Left ventricle myocardium superior (tissue), 1 donor: ENCODE results near the gene LRFN5. TPM values are rescaled to one million over a fixed set of nuclear protein-coding genes. Genes with fewer than 3 reads are reported as not detected.
"Not testable (repeated sequence)": the region's sequence is repeated elsewhere in the genome, so short reads cannot be mapped to it uniquely, and the experiment has no call there.

ENCODE experiments used
- ATAC-seq: fragments of 200-7000 bp; cut with Tn5 transposase; one replicate; pipeline ENCODE4 v1.9.1; 2020; ENCODE audit warnings: mild to moderate bottlenecking, moderate library complexity
- DNase-seq: peaks from one replicate; pipeline ENCODE4 v3.0.0-alpha.2; 2020
- intact Hi-C: fragments of 100-400 bp; cut with micrococcal nuclease; formaldehyde crosslinking; loops from one replicate; pipeline ENCODE4 v1.11.0; 2022
- total RNA-seq: library from RNA; stranded (reverse); fragmentation: NEBNext Ultra II Directional; extraction: Animal tissue kit (Norgen Biotek cat#: 25700); gene quantifications from one replicate; pipeline ENCODE4 v1.2.1, GENCODE V29; 2021
- donor health status: DM: no; HTN: yes; CAD: no; lungs with severe emphysema.

LRFN5 gene
- total RNA-seq, 1 donor from 2014 or later, result 0.37 TPM

DNA sequence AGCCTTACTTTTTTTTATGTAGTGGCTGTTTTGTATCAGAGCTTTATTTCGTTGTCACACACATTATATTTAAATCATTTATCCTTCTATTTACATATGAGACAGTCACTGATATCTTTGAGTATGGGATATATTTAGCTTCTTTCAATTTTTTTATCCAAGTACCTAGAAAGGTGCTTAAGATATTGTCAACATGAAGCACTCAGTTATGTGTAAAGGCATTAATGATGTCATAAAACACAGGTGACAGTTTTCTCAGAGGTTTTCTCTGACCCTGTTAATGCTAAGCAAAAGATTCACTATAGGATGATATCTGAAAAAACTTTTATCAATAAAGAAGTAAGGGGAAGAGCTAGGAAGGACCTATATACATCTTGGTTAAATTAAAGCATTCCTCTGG lies 23.2 kb downstream of the LRFN5 start:
- intact Hi-C loops, result no loop called here
- DNase-seq, result no peak
- ATAC-seq, result no peak

- ATAC-seq (no peak), DNase-seq (no peak)
- intact Hi-C loops, result no loop called here
Observed at GRCh38 chr14:41634286-41634685, 27.6 kb downstream of the LRFN5 start.

GRCh38 chr14:41636492-41637392 lies 30.1 kb downstream of the LRFN5 start:
- DNase-seq (no peak), ATAC-seq (no peak)
- intact Hi-C loops, result no loop called here

DNA sequence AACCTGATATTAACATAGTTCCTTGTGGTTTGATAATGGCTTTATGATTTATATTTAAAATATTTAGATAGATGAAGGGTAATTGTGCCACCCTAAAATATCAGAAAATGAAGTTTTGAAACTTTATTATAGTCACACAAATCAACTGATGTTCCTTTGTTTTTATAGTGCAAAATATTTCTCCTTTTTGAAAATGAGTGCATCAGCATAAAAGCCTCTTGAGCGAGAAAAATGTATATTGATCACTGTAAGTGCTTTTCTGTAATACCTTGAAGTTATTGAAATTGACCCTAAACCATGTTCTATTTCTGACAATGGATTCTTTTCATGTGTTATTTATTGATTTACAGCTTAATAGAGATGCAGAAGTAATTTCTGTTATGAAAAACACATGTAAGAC lies 35.0 kb downstream of the LRFN5 start:
- ATAC-seq (no peak), DNase-seq (no peak)
- intact Hi-C loops, result no loop called here

GRCh38 chr14:41642367-41642766 lies 35.7 kb downstream of the LRFN5 start:
- ATAC-seq (no peak), DNase-seq (no peak)
- intact Hi-C loops, result no loop called here

DNA sequence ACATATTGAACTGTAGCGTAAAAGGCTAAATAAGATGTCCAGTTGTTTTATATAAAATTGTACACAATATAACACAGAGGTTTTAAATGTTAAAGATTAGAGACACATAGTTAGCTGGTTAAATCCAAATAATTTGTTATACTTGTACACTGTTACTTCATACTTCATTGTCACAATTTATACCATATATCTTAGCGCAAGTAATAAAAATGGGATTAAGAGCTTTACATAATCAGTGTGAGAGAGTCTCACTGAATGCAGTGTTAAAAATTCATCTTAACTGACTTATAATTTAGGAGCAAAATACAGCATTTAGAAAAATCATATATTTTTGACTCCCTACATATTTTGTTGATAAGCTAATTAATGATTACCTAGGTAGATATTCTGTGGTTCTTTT lies 36.1 kb downstream of the LRFN5 start:
- no peak for ATAC-seq
- DNase-seq, result no peak
- intact Hi-C loops, result no loop called here

GRCh38 chr14:41644606-41645005 lies 37.9 kb downstream of the LRFN5 start:
- no peak for ATAC-seq
- DNase-seq, result no peak
- intact Hi-C loops, result no loop called here

GRCh38 chr14:41650802-41651201 lies 44.1 kb downstream of the LRFN5 start:
- DNase-seq (no peak), ATAC-seq (no peak)
- intact Hi-C loops, result no loop called here

GRCh38 chr14:41654196-41654595 lies 47.5 kb downstream of the LRFN5 start:
- intact Hi-C loops, result no loop called here
- ATAC-seq (no peak), DNase-seq (no peak)

DNA sequence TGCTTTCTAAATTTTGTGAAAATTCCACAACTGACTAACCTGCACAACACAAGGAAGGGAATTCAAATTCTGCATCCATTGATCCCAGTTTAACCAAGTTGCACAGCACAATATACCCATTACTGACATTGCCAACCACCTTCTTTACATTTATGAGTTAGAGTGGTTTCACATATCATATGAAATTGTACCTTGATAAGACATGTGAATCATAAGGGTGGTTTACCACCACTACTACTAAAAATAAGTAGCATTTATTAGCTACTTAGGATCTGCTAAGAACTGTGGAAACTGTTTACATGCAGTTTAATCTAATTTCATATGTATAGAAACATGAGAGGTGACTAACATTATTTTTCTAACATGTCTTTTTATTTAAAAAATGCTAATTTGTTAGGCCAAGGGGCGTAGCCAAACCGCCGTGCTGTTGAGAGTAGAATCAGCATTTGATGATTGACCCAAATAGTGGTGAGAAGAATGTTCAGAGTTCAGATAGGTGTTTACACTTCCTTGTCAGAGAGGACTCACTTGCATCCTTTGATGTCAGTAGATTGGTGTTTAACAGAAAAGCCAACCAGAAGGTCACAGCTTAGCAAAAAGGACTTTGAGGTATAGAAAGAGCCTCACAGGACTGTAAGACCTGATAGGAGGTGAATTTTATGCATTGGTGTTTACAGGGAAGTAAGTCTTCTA lies 56.2 kb downstream of the LRFN5 start:
- intact Hi-C loops, result no loop called here
- DNase-seq (no peak), ATAC-seq (no peak)

GRCh38 chr14:41663473-41663850 lies 56.8 kb downstream of the LRFN5 start:
- intact Hi-C loops, result no loop called here
- ATAC-seq, result no peak
- no peak for DNase-seq

GRCh38 chr14:41666301-41666700 lies 59.6 kb downstream of the LRFN5 start:
- intact Hi-C loops, result no loop called here
- ATAC-seq, result no peak
- DNase-seq, result no peak

DNA sequence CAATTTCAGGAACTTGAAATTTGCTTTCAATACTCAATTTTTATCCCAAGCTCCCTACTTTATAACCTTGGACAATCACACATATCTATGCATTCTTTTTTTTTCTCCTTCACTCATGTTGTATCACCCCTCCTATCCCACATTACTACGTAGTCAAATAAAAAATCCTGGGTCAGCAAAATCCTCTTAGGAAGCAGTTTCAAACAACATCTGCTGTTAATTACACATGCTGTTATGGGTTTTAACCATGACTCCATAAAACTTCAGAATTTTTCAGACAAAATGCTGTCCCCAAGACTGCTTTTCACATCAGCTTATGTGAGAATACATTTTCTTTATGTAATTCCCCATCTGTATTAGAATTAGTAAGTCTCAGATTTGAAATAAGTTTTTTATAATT lies 61.7 kb downstream of the LRFN5 start:
- DNase-seq (no peak), ATAC-seq (no peak)
- intact Hi-C loops, result no loop called here

GRCh38 chr14:41673601-41674000 lies 66.9 kb downstream of the LRFN5 start:
- intact Hi-C loops, DNase-seq, ATAC-seq: not testable (repeated sequence)

- ATAC-seq, intact Hi-C loops, DNase-seq: not testable (repeated sequence)
Observed at GRCh38 chr14:41674511-41674971, 67.9 kb downstream of the LRFN5 start.

GRCh38 chr14:41699486-41699885 lies 92.8 kb downstream of the LRFN5 start:
- no peak for ATAC-seq
- intact Hi-C loops, result no loop called here

GRCh38 chr14:41718477-41719166 lies 111.9 kb downstream of the LRFN5 start:
- ATAC-seq (no peak), DNase-seq (no peak)
- intact Hi-C loops, result no loop called here

More at GRCh38 chr14:41699486-41699885, 92.8 kb downstream of the LRFN5 start:
- DNase-seq, result no peak

DNA sequence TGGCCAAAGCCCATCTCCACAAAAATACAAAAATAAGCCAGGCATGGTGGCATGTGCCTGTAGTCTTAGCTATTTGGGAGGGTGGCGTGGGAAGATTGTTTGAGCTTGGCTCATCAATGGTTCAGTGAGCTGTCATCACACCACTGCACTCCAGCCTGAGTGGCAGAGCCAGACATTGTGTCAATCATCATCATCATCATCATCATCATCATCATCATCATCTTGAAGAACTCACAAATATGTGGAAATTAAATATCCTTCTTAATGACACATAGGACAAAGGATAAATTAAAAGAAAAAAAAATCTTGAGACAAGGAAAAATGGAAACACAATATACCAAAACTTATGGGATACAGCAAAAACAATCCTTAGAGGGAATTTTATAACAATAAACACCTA lies 132.5 kb downstream of the LRFN5 start:
- intact Hi-C loops, result no loop called here
- ATAC-seq (no peak), DNase-seq (no peak)

- no peak for ATAC-seq
- intact Hi-C loops, result no loop called here
- DNase-seq, result no peak
Observed at GRCh38 chr14:41743140-41743539, 136.5 kb downstream of the LRFN5 start.

GRCh38 chr14:41749429-41749828 lies 142.8 kb downstream of the LRFN5 start:
- DNase-seq (no peak), ATAC-seq (peak; percentile 25)
- intact Hi-C loops, result no loop called here
